ENCODE data around the gene NR4A2. TPM values are rescaled to one million over a fixed set of nuclear protein-coding genes. Genes with fewer than 3 reads are reported as not detected.

The NR4A2 gene
- total RNA-seq, 1 experiment from 2014 or later, result 0.85 TPM

- in situ Hi-C loops (cut with HindIII; ENCODE audit: low pct_unique_long_range_greater_than_20kb, low sequenced_read_pairs) (no loop called here), intact Hi-C loops (cut with micrococcal nuclease; ENCODE audit: unreplicated experiment) (no loop called here)
- ATAC-seq (no peak), DNase-seq (ENCODE audit: low read depth, low spot score) (no peak)
- H3K27me3 ChIP-seq (ENCODE audit: control insufficient read depth, insufficient read depth, low read length), result peaks cover 11% of the 10 kb centered on the region
- no peaks in the 10 kb centered on the region for H3K4me1 ChIP-seq (ENCODE audit: control insufficient read depth, insufficient read depth, low read length)
- TF ChIP-seq CTCF (IDR thresholded peaks at IDR 0.05), result no peak
- no peak for TF ChIP-seq TCF7L2 (IDR thresholded peaks at IDR 0.05; ENCODE audit: low read depth, low read length)
- no peak for TF ChIP-seq SIN3A (IDR thresholded peaks at IDR 0.05; ENCODE audit: borderline replicate concordance, insufficient read depth, low read depth, low read length)
- no peak for TF ChIP-seq POLR2AphosphoS5 (IDR thresholded peaks at IDR 0.05; ENCODE audit: low read depth, low read length)
- no peak for TF ChIP-seq REST (IDR thresholded peaks at IDR 0.05; ENCODE audit: insufficient read depth in 1 of 2, low read depth in 2 of 2, low read length in 1 of 2)
- peaks cover under 1% of the 10 kb centered on the region; the same call in 1 of the 2 replicates for H3K36me3 ChIP-seq (ENCODE audit: control insufficient read depth, insufficient read depth, low read length)
- no peaks in the 10 kb centered on the region for H3K9me3 ChIP-seq (ENCODE audit: control insufficient read depth, insufficient read depth, low read depth, low read length)
- ChIA-PET POLR2A (no interaction called here), CTCF (no interaction called here)
- H3K4me3 ChIP-seq (ENCODE audit: low read depth in 2 of 2, low read length in 2 of 2), result no peak overlapping the region
- no TSS peak for BruUV-seq (replicated peaks)
- H3K27ac ChIP-seq (ENCODE audit: low read length), result no peak overlapping the region
These were observed 5.9 kb downstream of the NR4A2 start for GRCh38 chr2:156326526-156327095.

- no peak for ATAC-seq
- POLR2A ChIA-PET, result no interaction called here
These were observed 6.6 kb downstream of the NR4A2 start for GRCh38 chr2:156325688-156326525.

More at GRCh38 chr2:156325688-156326525, 6.6 kb downstream of the NR4A2 start:
- no peak overlapping the region for H3K4me3 ChIP-seq (ENCODE audit: low read depth in 2 of 2, low read length in 2 of 2)
- in situ Hi-C loops (cut with HindIII; ENCODE audit: low pct_unique_long_range_greater_than_20kb, low sequenced_read_pairs), result no loop called here
- H3K27me3 ChIP-seq (ENCODE audit: control insufficient read depth, insufficient read depth, low read length), result peaks cover 18% of the 10 kb centered on the region
- TF ChIP-seq REST (IDR thresholded peaks at IDR 0.05; ENCODE audit: insufficient read depth in 1 of 2, low read depth in 2 of 2, low read length in 1 of 2), result no peak
- no peak for TF ChIP-seq TCF7L2 (IDR thresholded peaks at IDR 0.05; ENCODE audit: low read depth, low read length)
- no peak for TF ChIP-seq SIN3A (IDR thresholded peaks at IDR 0.05; ENCODE audit: borderline replicate concordance, insufficient read depth, low read depth, low read length)
- TF ChIP-seq POLR2AphosphoS5 (IDR thresholded peaks at IDR 0.05; ENCODE audit: low read depth, low read length), result no peak
- no peak for TF ChIP-seq CTCF (IDR thresholded peaks at IDR 0.05)
- intact Hi-C loops (cut with micrococcal nuclease; ENCODE audit: unreplicated experiment), result no loop called here
- H3K9me3 ChIP-seq (ENCODE audit: control insufficient read depth, insufficient read depth, low read depth, low read length), result no peaks in the 10 kb centered on the region
- H3K36me3 ChIP-seq (ENCODE audit: control insufficient read depth, insufficient read depth, low read length), result no peaks in the 10 kb centered on the region
- H3K4me1 ChIP-seq (ENCODE audit: control insufficient read depth, insufficient read depth, low read length), result peaks cover 4% of the 10 kb centered on the region; the same call in 1 of the 2 replicates
- DNase-seq (ENCODE audit: low read depth, low spot score), result no peak
- CTCF ChIA-PET, result no interaction called here
- no peak overlapping the region for H3K27ac ChIP-seq (ENCODE audit: low read length)
- BruUV-seq (replicated peaks), result no TSS peak
